ENCODE results near the gene PLEKHA8. TPM values are rescaled to one million over a fixed set of nuclear protein-coding genes. Genes with fewer than 3 reads are reported as not detected.

The PLEKHA8 gene, protein sequence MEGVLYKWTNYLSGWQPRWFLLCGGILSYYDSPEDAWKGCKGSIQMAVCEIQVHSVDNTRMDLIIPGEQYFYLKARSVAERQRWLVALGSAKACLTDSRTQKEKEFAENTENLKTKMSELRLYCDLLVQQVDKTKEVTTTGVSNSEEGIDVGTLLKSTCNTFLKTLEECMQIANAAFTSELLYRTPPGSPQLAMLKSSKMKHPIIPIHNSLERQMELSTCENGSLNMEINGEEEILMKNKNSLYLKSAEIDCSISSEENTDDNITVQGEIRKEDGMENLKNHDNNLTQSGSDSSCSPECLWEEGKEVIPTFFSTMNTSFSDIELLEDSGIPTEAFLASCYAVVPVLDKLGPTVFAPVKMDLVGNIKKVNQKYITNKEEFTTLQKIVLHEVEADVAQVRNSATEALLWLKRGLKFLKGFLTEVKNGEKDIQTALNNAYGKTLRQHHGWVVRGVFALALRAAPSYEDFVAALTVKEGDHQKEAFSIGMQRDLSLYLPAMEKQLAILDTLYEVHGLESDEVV
- 10 to 100 TPM; 18.6 to 22.3 (median 18.9) TPM for polyA plus RNA-seq (ENCODE audit: insufficient read length in 3 of 3)
- long read RNA-seq, donor 1, full-length matches to known transcripts = 1 of 1 reads
- long read RNA-seq, donor 1, partial matches to known transcripts = 0 of 1 reads
- long read RNA-seq, donor 1, other reads (novel, unspliced or antisense) = 0 of 1 reads
- long read RNA-seq, donor 2, full-length matches to known transcripts = 1 of 1 reads
- long read RNA-seq, donor 2, partial matches to known transcripts = 0 of 1 reads
- long read RNA-seq, donor 2, other reads (novel, unspliced or antisense) = 0 of 1 reads
- long read RNA-seq, donor 3, full-length matches to known transcripts = 7 of 7 reads
- long read RNA-seq, donor 3, partial matches to known transcripts = 0 of 7 reads
- long read RNA-seq, donor 3, other reads (novel, unspliced or antisense) = 0 of 7 reads
- long read RNA-seq, donor 4, full-length matches to known transcripts = 1 of 1 reads
- long read RNA-seq, donor 4, partial matches to known transcripts = 0 of 1 reads
- long read RNA-seq, donor 4, other reads (novel, unspliced or antisense) = 0 of 1 reads
- long read RNA-seq, donor 5 = 0 reads
- long read RNA-seq, donor 6 = 0 reads
- long read RNA-seq, donor 7, full-length matches to known transcripts = 1 of 1 reads
- long read RNA-seq, donor 7, partial matches to known transcripts = 0 of 1 reads
- long read RNA-seq, donor 7, other reads (novel, unspliced or antisense) = 0 of 1 reads
- long read RNA-seq, donor 8 = 0 reads
- long read RNA-seq, donor 9 = 0 reads
- long read RNA-seq, donor 10, full-length matches to known transcripts = 1 of 1 reads
- long read RNA-seq, donor 10, partial matches to known transcripts = 0 of 1 reads
- long read RNA-seq, donor 10, other reads (novel, unspliced or antisense) = 0 of 1 reads
- long read RNA-seq, donor 11 = 0 reads
- long read RNA-seq, donor 12 = 0 reads
- long read RNA-seq, donor 13 = 0 reads
- long read RNA-seq, donor 14, full-length matches to known transcripts = 2 of 2 reads
- long read RNA-seq, donor 14, partial matches to known transcripts = 0 of 2 reads
- long read RNA-seq, donor 14, other reads (novel, unspliced or antisense) = 0 of 2 reads
- long read RNA-seq, donor 15, full-length matches to known transcripts = 1 of 1 reads
- long read RNA-seq, donor 15, partial matches to known transcripts = 0 of 1 reads
- long read RNA-seq, donor 15, other reads (novel, unspliced or antisense) = 0 of 1 reads
- long read RNA-seq, donor 16, full-length matches to known transcripts = 2 of 2 reads
- long read RNA-seq, donor 16, partial matches to known transcripts = 0 of 2 reads
- long read RNA-seq, donor 16, other reads (novel, unspliced or antisense) = 0 of 2 reads

DNA sequence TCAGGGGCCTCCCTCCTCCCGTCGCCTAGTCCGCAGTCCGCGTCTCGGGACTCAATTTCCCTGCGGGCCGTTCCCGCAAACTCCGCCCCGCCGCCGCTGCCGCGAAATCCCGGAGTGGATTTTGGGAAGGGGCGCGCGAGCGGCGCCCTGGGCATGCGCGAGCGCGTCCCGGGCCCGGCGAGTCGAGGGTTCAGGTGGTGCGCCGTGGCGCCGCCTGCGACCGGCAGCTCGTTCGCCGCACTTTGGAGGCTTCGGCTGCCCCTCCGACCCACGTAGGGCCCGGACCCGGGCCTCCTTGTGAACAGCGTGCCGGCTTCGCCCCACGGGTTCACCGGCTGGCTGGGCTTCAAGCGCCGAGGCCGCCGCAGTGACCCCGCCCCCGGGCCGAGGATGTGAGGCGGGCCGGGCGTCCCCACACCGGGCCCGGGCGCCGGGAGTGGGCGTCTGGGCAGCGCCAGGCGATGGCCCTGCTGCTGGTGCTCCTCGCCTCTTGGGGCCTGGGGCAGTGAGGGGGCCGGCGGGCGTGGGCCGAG lies at the start of gene PLEKHA8:
PLEKHA8 (plus strand) TSS at position 197 of the 533 bp plus-strand sequence. CDS start 351 bp downstream, outside the sequence.
- peak; percentile 77 to 90 (median 85) for DNase-seq (ENCODE audit: extremely low read depth in 1 of 11, low read depth in 9 of 11, low spot score in 4 of 11)

DNA sequence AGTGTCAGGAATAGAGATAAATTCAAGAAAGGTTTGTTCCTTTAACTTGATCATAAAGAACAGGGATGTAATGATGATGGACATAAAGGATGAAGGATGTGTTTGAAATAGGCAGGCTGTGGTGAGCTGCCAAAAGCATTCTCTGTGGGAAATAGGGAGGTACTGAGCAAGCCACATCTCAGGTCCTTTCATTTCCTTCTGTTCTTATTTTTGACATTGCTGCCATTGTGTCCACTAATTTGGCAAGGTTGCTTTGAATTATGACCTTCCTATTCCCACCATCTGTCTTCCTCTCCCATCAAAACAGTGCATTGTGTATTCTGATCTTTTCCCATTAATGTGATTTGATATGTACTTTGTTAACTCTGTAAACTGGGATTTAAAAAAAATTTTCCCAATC lies 48.1 kb upstream of the PLEKHA8 start:
- no peak for DNase-seq (ENCODE audit: extremely low read depth in 1 of 11, low read depth in 9 of 11, low spot score in 4 of 11)

DNA sequence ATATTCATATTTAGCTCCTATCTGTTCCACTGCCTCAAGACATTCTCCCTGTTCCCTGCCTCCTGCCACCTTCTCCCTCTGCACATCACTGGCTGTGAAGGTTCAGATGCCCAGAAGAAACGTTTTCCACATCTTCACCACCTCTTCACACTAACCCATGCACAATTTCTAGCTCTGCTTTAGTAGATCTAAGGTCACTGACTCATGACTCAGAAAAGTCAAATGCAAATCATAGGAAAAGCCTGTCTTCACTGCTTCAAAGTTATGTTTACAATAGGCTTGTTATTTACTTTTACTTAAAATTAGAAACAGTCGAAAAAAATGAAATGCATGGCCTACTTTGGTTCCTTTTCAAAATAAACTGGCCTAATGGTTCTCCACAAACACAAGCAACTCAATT lies 41.1 kb upstream of the PLEKHA8 start:
- DNase-seq (ENCODE audit: extremely low read depth in 1 of 11, low read depth in 9 of 11, low spot score in 4 of 11) = no peak

DNA sequence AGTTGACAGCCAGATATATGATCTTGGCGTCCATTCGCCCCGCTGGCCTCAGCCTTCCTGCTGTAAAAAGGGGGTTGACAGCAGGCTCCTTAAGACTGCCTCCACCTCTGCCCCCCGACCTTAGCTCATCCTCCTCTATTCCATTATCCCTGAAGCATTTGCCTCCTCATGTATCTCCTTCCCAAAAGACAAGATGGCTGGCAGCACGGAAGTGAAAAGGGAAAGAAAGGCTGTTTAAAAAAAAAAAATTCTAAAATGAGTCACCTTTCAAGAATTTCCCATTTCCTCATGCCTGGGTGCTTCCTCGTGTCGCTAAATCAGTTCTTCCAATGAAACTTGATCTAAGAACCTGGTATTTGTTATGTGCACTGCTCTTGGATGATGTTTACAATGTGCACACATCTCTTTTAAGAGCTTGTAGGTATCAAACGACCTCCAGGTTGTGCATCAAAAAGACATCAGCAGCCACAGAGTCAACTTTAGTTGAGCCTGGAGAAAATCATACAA lies 40.3 kb upstream of the PLEKHA8 start:
- DNase-seq (ENCODE audit: extremely low read depth in 1 of 11, low read depth in 9 of 11, low spot score in 4 of 11) = peak in 7 of 11 donors; percentile 21 to 70 (median 50)

DNA sequence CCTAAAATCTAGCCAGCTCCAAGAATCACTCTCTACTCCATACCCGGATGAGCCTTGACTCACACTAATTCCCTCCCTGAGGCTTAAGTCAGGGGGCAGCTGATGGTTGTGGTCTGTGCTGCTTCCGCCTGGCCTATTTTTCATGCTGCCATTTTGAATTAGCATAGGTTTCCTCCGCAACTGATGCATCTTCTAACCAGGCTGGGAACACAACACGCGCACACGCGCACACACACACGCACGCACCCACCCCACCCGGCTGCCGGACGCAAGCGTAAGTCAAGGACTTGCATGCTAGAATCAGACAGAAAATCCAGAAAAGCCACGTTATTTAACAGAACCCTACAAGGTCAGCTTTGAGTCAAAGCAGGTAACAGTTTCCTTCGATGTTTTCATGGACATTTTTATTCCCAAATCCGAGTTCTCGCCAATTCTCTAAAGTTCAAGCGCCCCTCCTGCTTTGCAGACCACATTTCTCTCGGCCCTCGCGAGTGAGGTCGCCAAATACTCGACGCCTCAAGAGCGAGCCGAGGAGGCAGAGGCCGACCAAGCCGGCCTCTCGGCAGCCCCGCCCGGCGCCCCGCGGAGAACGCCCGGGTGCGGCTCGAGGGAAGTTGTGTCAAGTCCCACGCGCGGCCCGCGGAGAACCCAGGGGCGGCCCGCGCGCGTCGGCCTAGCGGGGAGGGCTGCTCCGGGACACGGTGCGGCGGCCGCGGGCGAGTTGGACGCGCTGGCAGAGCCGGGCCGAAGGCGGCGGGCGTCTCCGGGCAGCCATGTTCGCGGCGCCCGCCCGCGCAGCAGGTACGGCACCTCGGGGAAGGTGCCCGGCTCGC lies 39.6 kb upstream of the PLEKHA8 start:
- peak in 7 of 11 donors; percentile 17 to 64 (median 47) for DNase-seq (ENCODE audit: extremely low read depth in 1 of 11, low read depth in 9 of 11, low spot score in 4 of 11)

DNA sequence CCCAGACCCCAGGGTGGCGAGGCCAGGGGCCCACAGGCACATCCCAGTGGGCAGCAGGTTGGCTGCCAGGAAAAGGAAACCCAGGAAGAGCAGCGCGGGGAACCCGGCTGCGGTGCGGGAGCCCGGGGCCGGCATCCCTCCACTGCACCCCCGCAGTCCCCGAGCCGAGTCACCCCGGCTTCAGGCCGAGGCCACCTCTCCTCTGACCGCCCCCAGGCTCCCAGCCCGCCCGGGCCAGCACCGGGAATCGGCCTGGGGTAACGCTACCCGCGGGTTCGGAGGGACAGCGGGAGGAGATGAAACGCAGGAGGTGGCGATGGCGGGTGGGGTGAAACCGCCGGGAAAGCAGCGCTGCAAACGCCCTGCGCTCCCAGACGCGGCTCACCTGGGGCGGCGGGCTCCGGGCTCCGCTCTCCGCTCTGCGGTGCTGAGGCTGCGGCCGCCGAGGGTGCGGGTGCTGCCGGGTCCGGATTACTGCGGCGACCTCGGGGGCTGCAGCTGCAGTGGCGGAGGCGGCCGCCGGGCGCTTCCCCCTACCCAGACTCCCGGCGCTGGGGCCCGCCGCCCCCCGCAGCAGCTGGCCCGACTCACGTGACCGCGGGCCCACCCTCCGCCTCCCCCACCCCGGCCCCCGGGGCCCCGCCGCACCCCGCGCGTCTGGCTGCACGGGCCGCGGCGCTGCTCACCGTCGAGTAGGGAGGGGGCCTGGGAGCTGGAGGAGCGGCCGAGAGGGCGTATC lies 38.8 kb upstream of the PLEKHA8 start, which contains the start of gene SCRN1:
SCRN1 (minus strand) TSS at position 545 of the 739 bp plus-strand sequence. CDS start 20,734 bp downstream, outside the sequence.
- peak in 7 of 11 donors; percentile 33 to 60 (median 46) for DNase-seq (ENCODE audit: extremely low read depth in 1 of 11, low read depth in 9 of 11, low spot score in 4 of 11)

DNA sequence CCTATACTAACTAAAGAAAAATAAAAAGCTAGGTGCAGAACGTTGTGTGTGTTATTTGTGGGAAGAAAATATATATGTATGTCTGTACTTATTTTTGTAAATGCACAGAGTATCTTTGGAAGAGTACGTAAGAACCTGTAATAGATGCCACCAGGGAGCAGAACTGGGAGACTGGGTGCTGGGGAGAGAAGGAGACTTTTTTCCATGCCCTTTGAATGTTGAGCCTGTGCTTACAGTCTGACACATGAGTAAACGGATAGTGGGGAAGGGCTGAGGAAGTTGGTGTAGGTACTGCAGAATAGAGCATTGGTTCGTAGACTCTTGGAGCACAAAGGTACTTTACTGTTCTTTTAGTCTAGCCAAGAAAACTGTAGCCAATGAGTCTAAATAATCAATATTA lies 37.3 kb upstream of the PLEKHA8 start:
- no peak for DNase-seq (ENCODE audit: extremely low read depth in 1 of 11, low read depth in 9 of 11, low spot score in 4 of 11)

DNA sequence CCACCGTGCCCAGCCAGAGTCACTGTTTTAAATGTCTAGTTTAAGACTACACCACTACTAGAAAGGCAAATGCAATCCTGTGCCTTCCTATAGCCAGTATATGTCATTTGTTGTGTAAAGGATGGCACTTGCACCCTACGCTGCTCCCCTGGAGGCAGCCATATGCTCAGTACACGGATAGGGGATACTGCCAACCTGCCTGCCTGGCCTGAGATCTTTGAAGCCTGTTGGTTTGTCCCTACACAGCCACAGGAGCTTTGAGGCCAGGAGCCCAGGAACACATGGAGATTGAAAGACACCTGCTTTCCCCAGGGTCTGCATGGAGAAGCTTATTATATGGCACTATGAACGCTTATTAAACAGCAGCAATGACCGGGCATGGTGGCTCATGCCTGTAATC lies 36.3 kb upstream of the PLEKHA8 start:
- DNase-seq (ENCODE audit: extremely low read depth in 1 of 11, low read depth in 9 of 11, low spot score in 4 of 11) = no peak

DNA sequence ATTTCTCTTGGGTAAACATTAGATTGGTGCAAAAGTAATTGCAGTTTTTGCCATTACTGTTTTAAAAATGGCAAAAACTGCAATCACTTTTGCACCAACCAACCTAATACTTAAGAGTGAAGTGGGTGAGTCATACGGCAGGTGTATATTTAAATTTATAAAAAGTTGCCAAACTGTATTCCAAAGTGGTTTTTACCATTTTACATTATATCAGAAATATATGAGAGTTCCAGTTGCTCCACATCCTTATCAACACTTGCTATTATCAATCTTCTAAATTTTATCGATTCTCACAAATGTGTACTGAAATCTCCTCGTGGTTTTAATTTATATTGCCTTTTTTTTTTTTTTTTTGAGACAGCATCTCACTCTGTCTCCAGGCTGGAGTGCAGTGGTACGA lies 35.1 kb upstream of the PLEKHA8 start:
- DNase-seq (ENCODE audit: extremely low read depth in 1 of 11, low read depth in 9 of 11, low spot score in 4 of 11) = no peak

DNA sequence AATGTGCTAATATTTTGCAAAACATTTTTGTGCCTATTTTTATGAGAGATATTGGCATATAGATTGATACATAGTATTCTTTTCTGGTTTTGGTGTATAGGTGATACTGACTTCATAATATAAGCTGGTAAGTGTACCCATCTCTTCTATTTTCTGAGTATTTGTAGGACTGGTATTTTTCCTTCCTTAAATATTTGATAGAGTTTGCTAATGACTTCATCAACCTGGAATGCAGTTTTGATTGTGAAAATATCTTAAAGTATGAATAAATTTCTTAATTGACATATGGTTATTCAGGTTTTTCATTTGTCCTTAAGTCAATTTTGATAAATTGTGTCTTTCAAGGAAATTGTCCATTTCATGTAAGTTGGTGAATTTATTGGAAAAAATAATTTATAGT lies 32.6 kb upstream of the PLEKHA8 start:
- no peak for DNase-seq (ENCODE audit: extremely low read depth in 1 of 11, low read depth in 9 of 11, low spot score in 4 of 11)

DNA sequence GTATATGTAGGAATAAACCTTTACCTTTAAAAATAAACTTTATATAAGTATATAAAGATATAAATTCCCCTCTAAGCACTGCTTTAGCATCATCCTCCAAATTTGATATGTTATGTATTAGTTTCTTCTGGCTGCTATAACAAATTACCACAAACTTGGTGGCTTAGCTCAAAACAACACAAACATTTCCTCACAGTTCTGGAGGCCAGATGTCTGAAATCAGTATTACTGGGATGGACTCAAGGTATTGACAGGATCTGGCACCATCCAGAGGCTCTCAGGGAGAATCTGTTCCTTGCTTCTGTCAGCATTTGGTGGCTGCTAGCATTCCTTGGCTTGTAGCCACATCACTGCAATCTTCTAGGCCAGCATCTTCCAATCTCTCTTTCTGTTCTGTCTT lies 31.9 kb upstream of the PLEKHA8 start:
- DNase-seq (ENCODE audit: extremely low read depth in 1 of 11, low read depth in 9 of 11, low spot score in 4 of 11) = no peak

DNA sequence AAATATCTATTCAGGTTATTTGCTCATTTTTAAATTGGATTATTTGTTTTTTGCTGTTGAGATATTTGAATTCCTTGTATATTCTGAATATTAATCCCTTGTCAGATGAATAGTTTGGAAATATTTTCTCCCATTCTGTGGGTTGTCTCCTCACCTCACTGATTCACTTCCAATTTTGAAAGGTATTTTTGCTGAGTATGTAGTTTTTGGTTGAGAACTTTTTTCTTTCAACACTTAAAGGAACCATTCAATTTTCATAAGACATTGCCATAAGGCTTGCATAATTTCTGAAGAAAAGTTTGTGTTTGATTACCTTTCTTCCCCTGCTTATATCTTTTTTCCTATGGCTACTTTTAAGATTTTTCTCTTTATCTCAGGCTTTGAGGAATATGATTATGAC lies 29.7 kb upstream of the PLEKHA8 start:
- DNase-seq (ENCODE audit: extremely low read depth in 1 of 11, low read depth in 9 of 11, low spot score in 4 of 11) = no peak

DNA sequence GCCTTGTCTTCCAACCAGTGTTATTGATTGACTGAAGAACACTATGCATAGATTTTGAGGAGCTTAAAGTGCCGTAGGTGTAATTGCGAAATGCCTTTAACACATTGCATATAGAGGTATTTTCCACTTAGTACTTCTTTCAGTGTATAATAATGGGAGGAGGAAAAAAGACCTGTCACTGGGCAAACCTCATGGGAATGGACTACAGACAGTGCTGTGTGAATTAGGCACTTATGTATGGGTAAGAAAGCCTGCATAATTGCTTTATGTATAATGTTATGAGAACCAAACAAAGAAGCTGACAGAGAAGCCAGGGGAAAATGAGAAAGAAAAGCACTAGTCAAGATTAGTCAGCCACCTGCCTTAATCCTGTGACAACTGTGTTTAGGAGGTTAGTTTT lies 26.2 kb upstream of the PLEKHA8 start:
- DNase-seq (ENCODE audit: extremely low read depth in 1 of 11, low read depth in 9 of 11, low spot score in 4 of 11) = no peak

DNA sequence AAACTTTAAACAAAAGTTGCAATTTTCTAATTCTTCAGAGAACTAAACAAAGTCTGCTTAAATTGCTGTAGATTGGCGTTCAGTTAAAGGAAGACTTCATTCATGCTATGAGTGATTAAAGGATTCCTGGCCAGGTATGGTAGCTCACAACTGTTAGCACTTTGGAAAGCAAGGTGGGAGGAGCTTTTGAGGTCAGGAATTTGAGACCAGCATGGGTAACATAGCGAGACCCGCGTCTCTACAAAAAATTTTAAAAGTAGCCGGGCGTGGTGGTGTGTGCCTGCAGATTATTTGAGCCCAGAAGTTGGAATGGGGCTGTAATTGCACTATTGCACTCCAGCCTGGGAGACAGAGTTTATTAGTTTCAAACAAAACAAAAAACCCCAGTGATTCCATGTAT lies 25.1 kb upstream of the PLEKHA8 start:
- DNase-seq (ENCODE audit: extremely low read depth in 1 of 11, low read depth in 9 of 11, low spot score in 4 of 11) = no peak

DNA sequence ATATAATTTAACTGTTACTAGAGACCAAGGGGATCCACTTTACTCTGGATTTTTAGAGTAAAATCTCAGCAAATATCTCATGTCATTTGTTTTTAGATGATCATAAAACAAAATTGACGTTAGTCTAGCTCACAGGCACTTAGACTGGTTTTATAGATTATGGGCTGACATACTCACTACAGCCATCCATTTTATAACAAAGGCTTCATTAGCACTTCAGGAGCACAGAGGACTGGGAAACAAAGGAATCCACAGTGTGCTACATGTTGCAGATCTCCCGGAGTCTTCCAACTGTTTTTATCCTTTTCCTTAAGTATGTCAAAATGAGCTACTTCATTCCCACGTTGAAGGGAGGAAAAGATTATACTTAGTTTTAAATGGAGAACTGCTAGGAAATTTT lies 22.7 kb upstream of the PLEKHA8 start:
- no peak for DNase-seq (ENCODE audit: extremely low read depth in 1 of 11, low read depth in 9 of 11, low spot score in 4 of 11)

DNA sequence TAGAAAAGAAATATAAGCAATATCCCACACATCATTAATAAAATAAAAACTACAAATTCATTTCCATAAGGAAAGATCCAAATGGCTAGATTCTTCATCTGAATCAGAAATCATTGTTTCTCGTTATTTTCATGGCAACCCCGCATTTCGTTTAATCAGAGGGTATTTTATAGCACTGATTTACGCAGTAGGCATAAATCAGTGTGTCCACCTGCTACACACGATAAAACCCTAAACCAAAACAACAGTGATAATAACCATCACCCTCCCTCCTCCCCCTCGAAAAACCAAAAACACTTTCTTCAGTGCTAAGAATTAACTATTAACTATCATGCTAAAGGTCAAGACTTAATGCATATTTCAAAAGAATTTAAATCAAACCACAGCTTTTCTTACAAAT lies 18.2 kb upstream of the PLEKHA8 start:
- peak in 1 of 11 donors; percentile 33 for DNase-seq (ENCODE audit: extremely low read depth in 1 of 11, low read depth in 9 of 11, low spot score in 4 of 11)
